Thymus (tissue), 11 donors: Measurements from ENCODE around the gene C15orf39. TPM values are rescaled to one million over a fixed set of nuclear protein-coding genes. Genes with fewer than 3 reads are reported as not detected.
"Not testable (repeated sequence)": the region's sequence is repeated elsewhere in the genome, so short reads cannot be mapped to it uniquely, and the experiment has no call there.

Experiments used
- DNase-seq, 9 donors: peaks; one replicate each; pipeline ENCODE4 v3.0.0-alpha.2; 2013; ENCODE audit warnings: low spot score in 9 of 9, low read depth in 6 of 9, missing footprints in 1 of 9
- H3K27ac ChIP-seq, 2 donors: one replicate each; pipeline ENCODE4 v1.5.1; 2013; ENCODE audit warnings: control low read depth in 1 of 2, low read depth in 1 of 2, low read length in 1 of 2, mild to moderate bottlenecking in 1 of 2, moderate library complexity in 1 of 2
- H3K27me3 ChIP-seq, 2 donors: one replicate each; pipeline ENCODE4 v1.5.1; 2013; ENCODE audit warnings: low read length in 1 of 2; ENCODE audit not compliant: control insufficient read depth in 2 of 2, insufficient read depth in 1 of 2
- H3K36me3 ChIP-seq, 2 donors: one replicate each; pipeline ENCODE4 v1.5.1; 2013; ENCODE audit warnings: low read length in 1 of 2, mild to moderate bottlenecking in 1 of 2, moderate library complexity in 1 of 2; ENCODE audit not compliant: control insufficient read depth in 2 of 2, insufficient read depth in 2 of 2
- H3K4me1 ChIP-seq, 2 donors: one replicate each; pipeline ENCODE4 v1.5.1; 2013; ENCODE audit warnings: low read length in 2 of 2; ENCODE audit not compliant: control insufficient read depth in 2 of 2, insufficient read depth in 2 of 2
- H3K4me3 ChIP-seq, 2 donors: one replicate each; pipeline ENCODE4 v1.5.1; 2013; ENCODE audit warnings: low read length in 2 of 2, control low read depth in 1 of 2, mild to moderate bottlenecking in 1 of 2
- H3K9me3 ChIP-seq, 2 donors: one replicate each; pipeline ENCODE4 v1.5.1; 2013; ENCODE audit warnings: low read length in 1 of 2, mild to moderate bottlenecking in 1 of 2; ENCODE audit not compliant: control insufficient read depth in 2 of 2, insufficient read depth in 1 of 2
- WGBS: extraction: QIAGEN DNeasy Blood & Tissue Kit; methylation state at CpG from one replicate; pipeline ENCODE4 v1.1.7; 2013; 5-methylcytosine and 5-hydroxymethylcytosine counted together
- polyA plus RNA-seq: library from polyadenylated mRNA; stranded (reverse); fragments of 200-250 nt; gene quantifications from one replicate; pipeline ENCODE4 v1.2.3, GENCODE V29; 2013
- total RNA-seq: library from RNA; stranded (reverse); fragments of 120-200 nt; gene quantifications from one replicate; pipeline ENCODE4 v1.2.4, GENCODE V29; 2013
- donor health status: healthy.

The C15orf39 gene
- total and polyA plus RNA-seq, 2 donors = 6.1 to 7.0 TPM

DNA sequence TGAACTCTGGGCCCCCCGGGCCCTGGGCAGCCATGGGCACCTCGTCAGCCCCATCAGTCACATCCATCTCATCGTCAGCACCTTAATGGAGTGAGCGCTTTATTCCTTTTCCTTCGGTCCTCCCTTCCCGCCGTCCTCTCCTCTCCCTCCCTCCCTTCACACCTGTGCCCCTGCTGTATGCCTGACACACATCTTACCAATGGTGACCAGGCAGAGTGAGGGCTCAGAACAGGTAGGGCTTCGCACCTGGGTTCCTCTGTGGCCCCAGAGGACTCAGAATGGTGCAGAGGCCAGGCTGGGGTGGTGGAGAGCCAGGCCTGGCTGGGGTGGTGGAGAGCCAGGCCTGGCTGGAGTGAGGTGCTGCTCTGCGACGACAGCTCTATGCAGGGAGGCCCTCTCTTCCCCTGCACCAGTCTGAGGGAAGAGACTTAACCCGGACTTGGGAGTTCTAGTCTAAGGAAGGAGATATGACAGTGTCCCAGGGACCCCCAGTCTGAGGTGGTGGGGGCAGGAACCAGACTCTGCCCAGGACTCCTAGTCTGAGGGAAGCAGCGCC lies 11.6 kb downstream of the C15orf39 start:
- Histone ChIP-seq H3K9me3 (peaks cover 0 to 3% of the 10 kb centered on the region in 2 donors), H3K27ac (no peak overlapping the region), H3K36me3 (peaks cover 41 to 55% of the 10 kb centered on the region in 2 donors), H3K4me1 (peaks cover 0 to 10% of the 10 kb centered on the region in 2 donors), H3K27me3 (no peaks in the 10 kb centered on the region), H3K4me3 (no peak overlapping the region)
- DNase-seq = no peak
- 98% methylated on average over 12 of the region's 12 CpGs for WGBS

DNA sequence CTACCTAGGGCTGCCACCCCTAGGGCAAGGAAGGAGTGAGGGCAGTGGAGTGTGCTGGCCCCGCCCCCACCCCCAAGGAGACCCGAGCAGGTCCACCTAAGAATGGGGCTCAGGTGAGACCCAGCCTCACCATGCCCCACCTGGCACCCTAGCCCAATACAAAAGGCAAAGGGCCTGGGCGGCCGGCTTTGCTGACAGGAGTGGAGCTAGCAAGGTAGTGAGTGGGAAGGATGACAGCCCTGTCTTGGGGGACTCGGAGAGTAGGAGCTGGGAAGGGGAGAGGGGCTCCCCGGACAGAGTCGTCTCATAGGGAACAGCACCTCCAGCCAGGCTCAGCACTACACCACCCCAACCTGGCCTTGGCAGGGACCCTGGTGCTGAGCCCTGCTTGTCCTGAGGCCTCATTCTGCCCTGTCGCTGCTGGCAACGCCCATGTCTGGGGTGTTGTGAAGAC lies 12.1 kb downstream of the C15orf39 start:
- WGBS = 98% methylated on average over 9 of the region's 9 CpGs
- H3K4me3 ChIP-seq = no peak overlapping the region

DNA sequence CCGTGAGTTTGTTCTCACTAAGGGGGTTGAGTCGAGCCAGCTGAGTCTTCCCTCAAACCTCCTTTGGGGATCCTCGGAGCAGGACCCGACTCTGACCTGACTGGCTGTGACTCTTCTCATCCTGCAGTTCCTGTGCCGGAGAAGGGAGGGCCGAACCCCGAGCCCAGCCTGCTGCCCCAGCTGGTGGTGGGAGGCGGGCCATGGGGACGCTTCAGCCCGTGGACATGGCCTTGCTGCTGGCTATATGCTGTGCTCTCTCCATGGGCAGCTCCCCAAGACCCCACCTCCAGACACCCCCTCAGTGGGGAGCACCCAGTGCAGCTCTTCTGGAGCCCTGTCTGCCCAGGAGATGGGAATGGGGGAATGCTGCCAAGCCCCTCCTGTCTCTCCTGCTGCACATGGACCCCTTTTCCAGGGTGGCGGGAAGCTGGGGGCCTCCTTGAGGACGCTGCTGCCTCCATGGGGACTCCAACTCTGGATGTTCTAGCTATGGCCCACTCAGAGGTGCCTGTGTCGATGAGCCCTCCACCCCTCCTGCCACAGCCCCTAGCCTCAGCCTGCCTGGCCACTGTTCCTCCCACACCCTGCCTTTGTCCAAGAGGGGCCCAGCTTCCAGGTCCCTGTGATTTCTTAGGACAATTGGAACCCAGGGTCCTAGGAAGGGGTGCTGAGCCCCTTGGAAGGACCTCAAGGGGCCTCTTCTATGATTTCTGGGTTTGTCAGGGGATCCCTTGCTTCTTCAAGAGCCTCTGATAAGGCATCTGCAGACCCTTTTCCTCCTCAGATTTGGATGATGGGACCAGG lies 12.8 kb downstream of the C15orf39 start:
- DNase-seq = no peak
- H3K9me3 ChIP-seq = peaks cover 0 to 3% of the 10 kb centered on the region in 2 donors
- H3K4me1 ChIP-seq = peaks cover 0 to 13% of the 10 kb centered on the region in 2 donors
- no peak overlapping the region for H3K27ac ChIP-seq
- peaks cover 30 to 43% of the 10 kb centered on the region in 2 donors for H3K36me3 ChIP-seq
- no peak overlapping the region for H3K4me3 ChIP-seq
- no peaks in the 10 kb centered on the region for H3K27me3 ChIP-seq
- 86% methylated on average over 13 of the region's 13 CpGs for WGBS

More for the DNA sequence above, 12.1 kb downstream of the C15orf39 start:
- Histone ChIP-seq H3K9me3 (peaks cover 0 to 3% of the 10 kb centered on the region in 2 donors), H3K27ac (no peak overlapping the region), H3K27me3 (no peaks in the 10 kb centered on the region), H3K4me1 (peaks cover 0 to 10% of the 10 kb centered on the region in 2 donors), H3K36me3 (peaks cover 36 to 50% of the 10 kb centered on the region in 2 donors)
- no peak for DNase-seq

DNA sequence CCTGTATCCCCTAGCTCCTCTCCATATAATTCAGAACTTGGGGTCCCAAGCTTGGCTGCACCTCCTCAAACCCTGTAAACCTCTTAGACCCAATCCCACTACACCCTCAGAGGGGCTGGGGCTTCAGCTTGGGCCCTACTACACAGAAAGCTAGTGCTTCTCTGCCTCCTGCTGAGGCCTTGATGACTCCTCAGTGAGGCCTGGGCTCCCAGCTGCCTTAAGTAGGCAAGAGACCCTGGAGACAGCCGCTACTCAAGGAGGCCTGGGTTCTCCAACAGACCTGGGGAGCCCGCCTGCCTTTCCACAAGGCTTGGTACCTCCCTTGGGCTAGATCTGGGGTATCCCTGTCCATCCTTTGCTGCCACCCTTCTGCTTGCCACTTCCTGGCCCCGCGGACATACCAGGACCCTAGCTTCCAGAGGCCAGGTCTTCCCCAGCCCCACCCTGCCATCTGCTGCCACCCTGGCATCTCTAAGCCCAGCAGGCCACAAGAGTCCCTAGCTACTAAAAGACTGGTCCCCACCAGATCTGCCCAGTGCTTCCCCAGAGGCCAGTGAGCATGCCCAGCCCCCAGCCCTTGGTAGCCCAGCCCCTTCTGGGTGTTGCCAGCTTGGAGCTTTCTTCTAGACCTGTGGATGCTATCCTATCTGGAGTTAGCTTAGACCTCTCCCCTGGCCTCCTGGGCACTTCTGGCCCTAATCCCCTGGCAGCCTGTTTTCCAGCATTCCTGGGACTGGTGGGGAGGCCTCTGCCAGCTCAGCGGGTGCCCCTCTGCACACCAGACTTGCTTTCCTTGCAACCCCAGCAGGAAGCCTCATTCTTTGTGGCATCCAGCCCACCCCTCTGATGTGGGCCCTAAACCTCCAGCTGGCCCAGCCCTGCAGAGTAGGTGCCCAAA lies 13.7 kb downstream of the C15orf39 start:
- H3K4me3 ChIP-seq = no peak overlapping the region
- peaks cover 0 to 7% of the 10 kb centered on the region in 2 donors for H3K4me1 ChIP-seq
- WGBS = 94% methylated on average over 5 of the region's 5 CpGs
- H3K36me3 ChIP-seq = peaks cover 29 to 34% of the 10 kb centered on the region in 2 donors
- DNase-seq = no peak
- H3K27me3 ChIP-seq = no peaks in the 10 kb centered on the region
- H3K27ac ChIP-seq = no peak overlapping the region
- peaks cover 0 to 3% of the 10 kb centered on the region in 2 donors for H3K9me3 ChIP-seq

DNA sequence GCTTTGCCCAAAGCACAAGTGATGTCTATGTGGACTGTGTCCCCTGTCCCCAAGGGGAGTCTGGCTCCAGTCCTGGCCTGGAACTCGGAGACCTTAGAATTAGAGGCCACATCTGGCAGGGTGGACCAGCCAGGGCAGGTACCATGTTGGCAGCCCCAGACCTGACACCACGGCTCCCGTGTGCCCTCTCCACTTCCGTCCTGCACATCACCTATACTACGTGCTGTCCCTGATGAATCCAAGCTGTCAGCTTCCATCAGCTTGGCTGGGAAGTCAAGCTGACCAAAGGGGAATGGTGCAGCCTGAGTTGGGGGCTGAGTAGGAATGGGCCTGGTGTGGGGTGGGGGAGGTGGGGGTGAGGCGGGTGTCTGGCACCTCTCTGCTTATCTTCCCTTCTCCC lies 15.3 kb downstream of the C15orf39 start:
- peaks cover 0 to 7% of the 10 kb centered on the region in 2 donors for H3K4me1 ChIP-seq
- H3K36me3 ChIP-seq = peaks cover 13 to 18% of the 10 kb centered on the region in 2 donors
- no peaks in the 10 kb centered on the region for H3K27me3 ChIP-seq
- H3K27ac ChIP-seq = no peak overlapping the region
- WGBS = 96% methylated on average over 6 of the region's 6 CpGs
- DNase-seq = no peak
- H3K9me3 ChIP-seq = peaks cover 0 to 1% of the 10 kb centered on the region in 2 donors
- H3K4me3 ChIP-seq = no peak overlapping the region

DNA sequence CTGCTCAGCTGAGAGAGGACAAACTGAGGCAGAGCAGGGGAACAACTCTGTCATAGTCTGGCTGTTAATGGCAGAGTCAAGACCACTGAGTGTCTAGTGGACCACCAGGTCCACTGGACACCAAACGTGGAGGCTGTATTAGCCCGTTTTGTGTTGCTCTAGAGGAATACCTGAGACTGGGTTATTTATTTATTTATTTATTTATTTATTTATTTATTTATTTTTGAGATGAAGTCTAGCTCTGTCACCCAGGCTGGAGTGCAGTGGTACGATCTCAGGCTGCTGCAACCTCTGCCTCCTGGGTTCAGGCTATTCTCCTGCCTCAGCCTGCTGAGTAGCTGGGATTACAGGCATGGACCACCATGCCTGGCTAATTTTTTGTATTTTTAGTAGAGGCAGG lies 15.9 kb downstream of the C15orf39 start:
- DNase-seq, H3K27ac ChIP-seq, H3K27me3 ChIP-seq, H3K9me3 ChIP-seq, H3K4me1 ChIP-seq, H3K4me3 ChIP-seq: not testable (repeated sequence)
- H3K36me3 ChIP-seq = peaks cover 7 to 12% of the 10 kb centered on the region in 2 donors
- 94% methylated on average over 3 of the region's 3 CpGs for WGBS

DNA sequence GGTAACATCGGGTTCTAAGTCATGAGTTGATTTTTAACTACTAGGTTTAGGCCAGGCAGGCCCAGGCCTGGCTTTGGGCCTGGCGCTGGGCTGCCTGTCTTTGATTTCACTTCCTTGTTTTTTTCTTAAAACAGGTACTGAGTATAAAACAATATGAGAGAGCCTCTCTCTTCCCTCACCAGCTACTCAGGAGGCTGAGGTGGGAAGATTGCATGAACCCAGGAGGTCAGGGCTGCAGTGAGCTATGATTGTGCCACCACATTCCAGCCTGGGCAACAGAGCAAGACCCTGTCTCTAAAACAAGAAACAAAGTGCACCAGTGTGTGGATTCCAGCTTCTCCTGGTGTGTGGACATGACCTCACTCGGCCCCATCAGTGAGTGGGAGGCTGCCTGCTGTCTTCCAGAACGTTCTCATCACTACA lies 17.8 kb downstream of the C15orf39 start:
- not testable (repeated sequence) for H3K4me1 ChIP-seq, H3K36me3 ChIP-seq, H3K27me3 ChIP-seq, H3K9me3 ChIP-seq, DNase-seq, H3K4me3 ChIP-seq
- 84% methylated on average over 4 of the region's 4 CpGs for WGBS
- H3K27ac ChIP-seq = peak overlapping the region in 1 of 2 donors; percentile 8

DNA sequence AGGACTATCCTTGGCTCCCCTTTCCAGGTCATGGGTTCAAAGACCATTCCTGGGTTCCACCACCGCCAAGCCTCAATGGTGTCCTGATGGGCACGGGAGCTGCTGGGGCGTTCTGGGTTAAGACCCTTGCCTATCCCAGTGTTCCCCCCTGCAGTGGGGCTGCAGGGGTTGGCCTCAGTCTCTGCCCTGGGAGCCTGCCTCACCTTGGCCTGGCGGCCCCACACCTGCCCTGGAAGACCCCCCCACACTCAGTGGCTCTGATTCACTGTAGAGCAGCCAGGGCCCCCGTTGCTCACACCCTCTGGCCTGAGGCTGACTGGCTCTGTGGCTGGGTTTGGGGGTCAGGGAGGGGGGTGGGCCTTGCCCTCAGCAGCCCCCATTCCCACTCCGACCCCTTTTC lies 22.0 kb downstream of the C15orf39 start:
- DNase-seq = no peak
- peaks cover 0 to 3% of the 10 kb centered on the region in 2 donors for H3K4me1 ChIP-seq
- H3K9me3 ChIP-seq = no peaks in the 10 kb centered on the region
- no peak overlapping the region for H3K27ac ChIP-seq
- H3K36me3 ChIP-seq = no peaks in the 10 kb centered on the region
- 96% methylated on average over 6 of the region's 6 CpGs for WGBS
- no peaks in the 10 kb centered on the region for H3K27me3 ChIP-seq
- no peak overlapping the region for H3K4me3 ChIP-seq
